Measurements from ENCODE around the gene ZNF530. TPM values are rescaled to one million over a fixed set of nuclear protein-coding genes. Genes with fewer than 3 reads are reported as not detected.

ZNF530 gene
- total and polyA plus RNA-seq, 12 donors: 3.2 to 5.8 (median 4.5) TPM

DNA sequence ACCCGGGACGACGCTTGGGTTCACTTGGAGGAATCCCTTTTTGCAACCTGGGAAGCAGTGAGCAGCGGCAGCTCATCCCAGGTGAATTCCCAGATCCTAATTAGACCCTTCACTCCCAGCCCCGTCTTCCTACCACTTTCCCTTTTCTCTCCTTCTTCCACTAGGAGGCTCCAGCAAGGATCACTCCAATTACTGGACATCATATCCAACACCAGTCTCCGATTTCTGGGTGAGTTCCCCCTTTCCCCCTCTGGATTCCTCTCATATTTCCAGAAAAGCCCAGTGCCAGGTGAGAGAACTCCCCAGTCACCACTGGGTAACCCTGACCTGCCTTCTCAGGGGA lies 51.9 kb downstream of the ZNF530 start:
- peak overlapping the region in 6 of 10 donors; percentile 1 to 40 (median 38) for H3K4me3 ChIP-seq
- peak overlapping the region in 5 of 10 donors; percentile 33 to 60 (median 52) for H3K27ac ChIP-seq
- DNase-seq (no peak), ATAC-seq (peak in 2 of 8 donors; percentile 11 to 14)
- peaks cover 0 to 15% (median 0%) of the 10 kb centered on the region in 9 donors for H3K4me1 ChIP-seq
- H3K36me3 ChIP-seq: no peaks in the 10 kb centered on the region
- 42 to 44% methylated on average over 6 of the region's 6 CpGs for WGBS, 2 donors
- peak in 1 of 9 donors; percentile 28 for TF ChIP-seq CTCF (IDR thresholded peaks at IDR 0.05)
- H3K9me3 ChIP-seq: peaks cover 0 to 50% (median 0%) of the 10 kb centered on the region in 11 donors
- intact Hi-C loops (cut with DNase I): loop anchor here in 1 of 10 donors (1.0 kb wide), 1 partner anchor 119 kb away; no protein-coding TSS in a partner anchor
- H3K27me3 ChIP-seq: peaks cover 0 to 3% (median 0%) of the 10 kb centered on the region in 7 donors

GRCh38 chr19:57653689-57654088 lies 54.0 kb downstream of the ZNF530 start:
- no peak for DNase-seq
- TF ChIP-seq CTCF (IDR thresholded peaks at IDR 0.05): no peak
- ATAC-seq: no peak
- Histone ChIP-seq H3K4me1 (peaks cover 0 to 15% (median 0%) of the 10 kb centered on the region in 9 donors), H3K9me3 (peaks cover 0 to 38% (median 0%) of the 10 kb centered on the region in 11 donors), H3K27ac (no peak overlapping the region), H3K4me3 (no peak overlapping the region), H3K36me3 (no peaks in the 10 kb centered on the region), H3K27me3 (peaks cover 0 to 3% (median 0%) of the 10 kb centered on the region in 7 donors)
- 84 to 87% methylated on average over 2 of the region's 2 CpGs for WGBS, 2 donors
- intact Hi-C loops (cut with DNase I): no loop called here

GRCh38 chr19:57655443-57655842 lies 55.8 kb downstream of the ZNF530 start:
- no peak for DNase-seq
- WGBS, 2 donors: 43 to 91% methylated on average over 1 of the region's 1 CpG
- no peak for ATAC-seq
- peaks cover 0 to 38% (median 0%) of the 10 kb centered on the region in 11 donors for H3K9me3 ChIP-seq
- peaks cover 0 to 15% (median 0%) of the 10 kb centered on the region in 9 donors for H3K4me1 ChIP-seq
- TF ChIP-seq CTCF (IDR thresholded peaks at IDR 0.05): no peak
- H3K36me3 ChIP-seq: no peaks in the 10 kb centered on the region
- no peak overlapping the region for H3K4me3 ChIP-seq
- peaks cover 0 to 3% (median 0%) of the 10 kb centered on the region in 7 donors for H3K27me3 ChIP-seq
- intact Hi-C loops (cut with DNase I): no loop called here
- no peak overlapping the region for H3K27ac ChIP-seq

GRCh38 chr19:57656346-57656745 lies 56.7 kb downstream of the ZNF530 start:
- intact Hi-C loops (cut with DNase I): no loop called here
- Histone ChIP-seq H3K27me3 (peaks cover 0 to 8% (median 0%) of the 10 kb centered on the region in 7 donors), H3K4me1 (peaks cover 0 to 8% (median 0%) of the 10 kb centered on the region in 9 donors), H3K36me3 (no peaks in the 10 kb centered on the region), H3K4me3 (no peak overlapping the region), H3K9me3 (peaks cover 0 to 38% (median 0%) of the 10 kb centered on the region in 11 donors), H3K27ac (no peak overlapping the region)
- DNase-seq: no peak
- no peak for ATAC-seq
- no peak for TF ChIP-seq CTCF (IDR thresholded peaks at IDR 0.05)
- 78 to 88% methylated on average over 1 of the region's 1 CpG for WGBS, 2 donors

Other genes starting within 250 kb of the ZNF530 start
- gene ZNF304, start 248.6 kb upstream of the ZNF530 start, total RNA-seq: 10 to 100 TPM in 8 of 10 donors, 1 to 10 TPM in 2; 8.0 to 15.7 (median 11.4) TPM
- 1 to 10 TPM; 3.4 to 3.7 TPM for gene ZNF304, start 248.6 kb upstream of the ZNF530 start, polyA plus RNA-seq
- gene TRAPPC2B, start 236.3 kb upstream of the ZNF530 start, total RNA-seq: 10 to 100 TPM in 7 of 10 donors, 1 to 10 TPM in 3; 8.1 to 18.8 (median 11.4) TPM
- gene TRAPPC2B, start 236.3 kb upstream of the ZNF530 start, polyA plus RNA-seq: 10 to 100 TPM; 31.8 to 37.5 TPM
- 1 to 10 TPM; 2.0 to 4.2 (median 2.8) TPM for gene ZNF547, start 236.3 kb upstream of the ZNF530 start, total RNA-seq
- 1 to 10 TPM; 1.4 to 4.2 TPM for gene ZNF547, start 236.3 kb upstream of the ZNF530 start, polyA plus RNA-seq
- gene ZNF548, start 210.0 kb upstream of the ZNF530 start, total RNA-seq: 10 to 100 TPM; 12.7 to 18.8 (median 14.2) TPM
- 1 to 10 TPM; 5.3 to 7.8 TPM for gene ZNF548, start 210.0 kb upstream of the ZNF530 start, polyA plus RNA-seq
- gene ZNF17, start 188.7 kb upstream of the ZNF530 start, total RNA-seq: 10 to 100 TPM in 5 of 10 donors, 1 to 10 TPM in 5; 7.7 to 11.6 (median 10.0) TPM
- 1 to 10 TPM; 3.4 to 4.2 TPM for gene ZNF17, start 188.7 kb upstream of the ZNF530 start, polyA plus RNA-seq
- gene ZNF749, start 164.6 kb upstream of the ZNF530 start, total RNA-seq: 1 to 10 TPM; 1.7 to 7.7 (median 2.4) TPM
- 10 to 100 TPM in 1 of 2 donors, 1 to 10 TPM in 1; 2.9 to 12.8 TPM for gene ZNF749, start 164.6 kb upstream of the ZNF530 start, polyA plus RNA-seq
- 1 to 10 TPM; 1.9 to 6.5 (median 4.5) TPM for gene VN1R1, start 142.7 kb upstream of the ZNF530 start, total RNA-seq
- 1 to 10 TPM in 1 of 2 donors, under 1 TPM in 1; 0.88 to 1.8 TPM for gene VN1R1, start 142.7 kb upstream of the ZNF530 start, polyA plus RNA-seq
- gene ZNF772, start 122.3 kb upstream of the ZNF530 start, total RNA-seq: 10 to 100 TPM; 18.6 to 27.4 (median 23.2) TPM
- gene ZNF772, start 122.3 kb upstream of the ZNF530 start, polyA plus RNA-seq: 1 to 10 TPM; 2.4 to 2.7 TPM
- 1 to 10 TPM; 5.4 to 9.1 (median 7.8) TPM for gene ZNF419, start 112.1 kb upstream of the ZNF530 start, total RNA-seq
- gene ZNF419, start 112.1 kb upstream of the ZNF530 start, polyA plus RNA-seq: 1 to 10 TPM; 5.0 to 9.2 TPM
- gene ZNF773, start 99.9 kb upstream of the ZNF530 start, total RNA-seq: 1 to 10 TPM; 3.1 to 6.4 (median 5.0) TPM
- gene ZNF773, start 99.9 kb upstream of the ZNF530 start, polyA plus RNA-seq: 1 to 10 TPM; 2.4 to 3.2 TPM
- gene ZNF549, start 72.5 kb upstream of the ZNF530 start, total RNA-seq: 1 to 10 TPM; 3.0 to 5.1 (median 3.8) TPM
- 1 to 10 TPM; 2.1 to 2.9 TPM for gene ZNF549, start 72.5 kb upstream of the ZNF530 start, polyA plus RNA-seq
- 1 to 10 TPM; 4.6 to 9.7 (median 7.5) TPM for gene ZNF550, start 40.0 kb upstream of the ZNF530 start, total RNA-seq
- gene ZNF550, start 40.0 kb upstream of the ZNF530 start, polyA plus RNA-seq: 1 to 10 TPM; 3.3 to 6.7 TPM
- 1 to 10 TPM; 2.9 to 6.5 (median 4.6) TPM for gene ZNF416, start 21.0 kb upstream of the ZNF530 start, total RNA-seq
- 1 to 10 TPM; 1.7 to 3.0 TPM for gene ZNF416, start 21.0 kb upstream of the ZNF530 start, polyA plus RNA-seq
- gene ZIK1, start 15.7 kb upstream of the ZNF530 start, total RNA-seq: 1 to 10 TPM; 2.7 to 5.4 (median 4.5) TPM
- 1 to 10 TPM; 1.2 to 3.7 TPM for gene ZIK1, start 15.7 kb upstream of the ZNF530 start, polyA plus RNA-seq
- gene ZNF134, start 14.4 kb downstream of the ZNF530 start, total RNA-seq: 10 to 100 TPM in 8 of 10 donors, 1 to 10 TPM in 2; 9.5 to 18.0 (median 12.7) TPM
- gene ZNF134, start 14.4 kb downstream of the ZNF530 start, polyA plus RNA-seq: 1 to 10 TPM; 5.4 to 6.2 TPM
- gene ZNF211, start 33.3 kb downstream of the ZNF530 start, total RNA-seq: 10 to 100 TPM in 6 of 10 donors, 1 to 10 TPM in 4; 9.2 to 14.1 (median 10.4) TPM
- gene ZNF211, start 33.3 kb downstream of the ZNF530 start, polyA plus RNA-seq: 10 to 100 TPM in 1 of 2 donors, 1 to 10 TPM in 1; 5.7 to 26.6 TPM
- gene ZSCAN4, start 69.0 kb downstream of the ZNF530 start, total RNA-seq: under 1 TPM in 5 of 10 donors, not detected in 5; 0.10 to 0.57 (median 0.19) TPM
- gene ZSCAN4, start 69.0 kb downstream of the ZNF530 start, polyA plus RNA-seq: under 1 TPM; 0.03 to 0.29 TPM
- gene ZNF551, start 82.1 kb downstream of the ZNF530 start, total RNA-seq: 1 to 10 TPM; 3.3 to 5.5 (median 4.1) TPM
- gene ZNF551, start 82.1 kb downstream of the ZNF530 start, polyA plus RNA-seq: 1 to 10 TPM; 1.8 to 1.9 TPM
- gene ZNF154, start 109.3 kb downstream of the ZNF530 start, total RNA-seq: 1 to 10 TPM; 2.8 to 5.7 (median 4.4) TPM
- gene ZNF154, start 109.3 kb downstream of the ZNF530 start, polyA plus RNA-seq: 1 to 10 TPM; 1.2 to 6.4 TPM
- 10 to 100 TPM in 1 of 10 donors, 1 to 10 TPM in 9; 5.8 to 10.4 (median 7.7) TPM for gene ZNF671, start 127.7 kb downstream of the ZNF530 start, total RNA-seq
- 1 to 10 TPM; 3.9 to 6.8 TPM for gene ZNF671, start 127.7 kb downstream of the ZNF530 start, polyA plus RNA-seq
- gene ZNF776, start 146.9 kb downstream of the ZNF530 start, total RNA-seq: 10 to 100 TPM in 9 of 10 donors, 1 to 10 TPM in 1; 9.5 to 18.0 (median 13.4) TPM
- gene ZNF776, start 146.9 kb downstream of the ZNF530 start, polyA plus RNA-seq: 1 to 10 TPM; 4.1 to 6.5 TPM
- gene ZNF586, start 169.8 kb downstream of the ZNF530 start, total RNA-seq: 10 to 100 TPM in 6 of 10 donors, 1 to 10 TPM in 4; 7.6 to 14.4 (median 11.0) TPM
- gene ZNF586, start 169.8 kb downstream of the ZNF530 start, polyA plus RNA-seq: 1 to 10 TPM; 6.7 to 8.8 TPM
- 1 to 10 TPM; 1.9 to 6.6 (median 2.7) TPM for gene ZNF552, start 215.0 kb downstream of the ZNF530 start, total RNA-seq
- 1 to 10 TPM; 1.5 to 3.9 TPM for gene ZNF552, start 215.0 kb downstream of the ZNF530 start, polyA plus RNA-seq
- 1 to 10 TPM; 5.3 to 8.1 (median 7.1) TPM for gene ZNF587B, start 230.4 kb downstream of the ZNF530 start, total RNA-seq
- gene ZNF587B, start 230.4 kb downstream of the ZNF530 start, polyA plus RNA-seq: 1 to 10 TPM; 1.3 to 7.5 TPM
- 10 to 100 TPM; 16.0 to 24.8 (median 20.0) TPM for gene ZNF587, start 250.0 kb downstream of the ZNF530 start, total RNA-seq
- 10 to 100 TPM in 1 of 2 donors, 1 to 10 TPM in 1; 4.2 to 39.1 TPM for gene ZNF587, start 250.0 kb downstream of the ZNF530 start, polyA plus RNA-seq